A549 (cell line): ENCODE data around the gene ABCA2. TPM values are rescaled to one million over a fixed set of nuclear protein-coding genes. Genes with fewer than 3 reads are reported as not detected.

ENCODE experiments used
- ATAC-seq, 2 experiments: fragments of 200-7000 bp in 1 of 2; fragments of >200 bp in 1 of 2; cut with Nextera tagmentation in 1 of 2; cut with Tn5 transposase in 1 of 2; 3 replicates each; pipeline versions ENCODE4 v1.8.0 to v1.9.1; 2018 to 2020; ENCODE audit warnings: mild to moderate bottlenecking in 1 of 2, moderate library complexity in 1 of 2
- CTCF ChIA-PET: fragments of 300-600 bp; sonication (Branson Sonifier 250); formaldehyde crosslinking; extraction: SDS; loops from one replicate; lab custom pipeline; 2021; ENCODE audit warnings: antibody characterized with exemption, inconsistent platforms; lab: Yijun Ruan, JAX
- POLR2A ChIA-PET: fragments of 350-600 bp; formaldehyde crosslinking; extraction: SDS; loops from one replicate; lab custom pipeline; 2021; ENCODE audit warnings: antibody characterized with exemption, inconsistent platforms; lab: Yijun Ruan, JAX
- DNase-seq, 2 experiments: peaks; one replicate each; pipeline versions ENCODE4 v3.0.0 to v3.0.0-alpha.2; 2011 to 2016; ENCODE audit warnings: low read depth in 1 of 2, low spot score in 1 of 2
- FAIRE-seq: peaks from 2 replicates; lab custom pipeline; 2011; peaks lifted over from hg19 to GRCh38; lab: Jason Lieb, UNC
- H3K27ac ChIP-seq, 2 experiments: fragments of >200 bp; sonication (Bioruptor Twin); formaldehyde crosslinking; 3 replicates each; pipeline ENCODE4 v1.5.1; 2016 to 2017
- H3K4me1 ChIP-seq: fragments of >200 bp; sonication (Bioruptor Twin); formaldehyde crosslinking; 3 replicates; pipeline ENCODE4 v1.6.1; 2016
- H3K4me2 ChIP-seq: fragments of >200 bp; sonication (Bioruptor Twin); formaldehyde crosslinking; 3 replicates; pipeline ENCODE4 v1.6.1; 2016
- H3K4me3 ChIP-seq: fragments of >200 bp; sonication (Bioruptor Twin); formaldehyde crosslinking; 3 replicates; pipeline ENCODE4 v1.5.1; 2016
- H3K9me3 ChIP-seq: fragments of >200 bp; sonication (Bioruptor Twin); formaldehyde crosslinking; 3 replicates; pipeline ENCODE4 v1.6.1; 2016
- BCL3 ChIP-seq: fragments of >200 bp; sonication (Bioruptor Twin); formaldehyde crosslinking; IDR thresholded peaks from 3 replicates; pipeline ENCODE4 v1.6.1; 2016
- CBX8 ChIP-seq: fragments of 200-600 bp; sonication (generic); IDR thresholded peaks from 2 replicates; pipeline ENCODE4 v1.6.1; 2016
- CEBPB ChIP-seq, 2 experiments: fragments of >200 bp in 1 of 2; sonication (Bioruptor Twin) in 1 of 2; formaldehyde crosslinking in 1 of 2; IDR thresholded peaks; 2 replicates each; pipeline ENCODE4 v1.6.1; 2012 to 2016
- CHD4 ChIP-seq: fragments of 200-600 bp; sonication (generic); IDR thresholded peaks from 2 replicates; pipeline ENCODE4 v1.6.1; 2016; ENCODE audit warnings: antibody characterized with exemption, mild to moderate bottlenecking, borderline replicate concordance
- EHF ChIP-seq: fragments of 250-450 bp; sonication (Bioruptor Pico); IDR thresholded peaks from 2 replicates; pipeline ENCODE4 v1.5.0; 2020; ENCODE audit warnings: mild to moderate bottlenecking
- ELK1 ChIP-seq: fragments of 150-350 bp; IDR thresholded peaks from 2 replicates; pipeline ENCODE4 v1.6.1; 2014; ENCODE audit warnings: low read depth, mild to moderate bottlenecking, low read length
- FOSL2 ChIP-seq, 2 experiments: fragments of 450-650 bp in 1 of 2; fragments of >200 bp in 1 of 2; sonication (Bioruptor Twin) in 1 of 2; formaldehyde crosslinking; IDR thresholded peaks; 2 replicates each; pipeline versions ENCODE4 v1.5.0 to v1.6.1; 2016 to 2020; ENCODE audit warnings: mild to moderate bottlenecking in 1 of 2, moderate library complexity in 1 of 2
- FOXS1 ChIP-seq: fragments of 250-450 bp; sonication (Bioruptor Pico); IDR thresholded peaks from 2 replicates; pipeline ENCODE4 v1.5.0; 2020; ENCODE audit warnings: mild to moderate bottlenecking, moderate library complexity
- GATA3 ChIP-seq: IDR thresholded peaks from 2 replicates; pipeline ENCODE4 v1.6.1; 2012; ENCODE audit warnings: borderline replicate concordance
- HMGXB4 ChIP-seq: fragments of 250-450 bp; sonication (Bioruptor Pico); IDR thresholded peaks from 2 replicates; pipeline ENCODE4 v1.5.0; 2021; ENCODE audit warnings: mild to moderate bottlenecking, moderate library complexity, borderline replicate concordance
- HOXA7 ChIP-seq: fragments of 250-450 bp; sonication (Bioruptor Pico); IDR thresholded peaks from 2 replicates; pipeline ENCODE4 v1.5.0; 2020; ENCODE audit warnings: mild to moderate bottlenecking, moderate library complexity
- JUN ChIP-seq, 2 experiments: fragments of >200 bp; sonication (Bioruptor Twin); formaldehyde crosslinking; IDR thresholded peaks; 2 replicates in 1 of 2; 3 replicates in 1 of 2; pipeline ENCODE4 v1.6.1; 2016 to 2017
- KDM5A ChIP-seq: fragments of 200-600 bp; sonication (generic); IDR thresholded peaks from 2 replicates; pipeline ENCODE4 v1.6.1; 2016; ENCODE audit warnings: antibody characterized with exemption, mild to moderate bottlenecking
- MAZ ChIP-seq: fragments of 150-350 bp; IDR thresholded peaks from 2 replicates; pipeline ENCODE4 v1.6.1; 2014; ENCODE audit warnings: antibody characterized with exemption, low read depth, low read length, borderline replicate concordance
- MYC ChIP-seq: IDR thresholded peaks from 2 replicates; pipeline ENCODE4 v1.6.1; 2012; ENCODE audit warnings: mild to moderate bottlenecking, inconsistent platforms, low read length, improper control_type of control experiment, borderline replicate concordance
- NPAS2 ChIP-seq: fragments of 250-450 bp; sonication (Bioruptor Pico); IDR thresholded peaks from 2 replicates; pipeline ENCODE4 v1.8.0; 2022; ENCODE audit warnings: mild to moderate bottlenecking, moderate library complexity, borderline replicate concordance
- PHF8 ChIP-seq: fragments of 200-600 bp; sonication (generic); IDR thresholded peaks from 2 replicates; pipeline ENCODE4 v1.6.1; 2016; ENCODE audit warnings: low read depth, mild to moderate bottlenecking, antibody characterized with exemption, moderate library complexity, borderline replicate concordance
- RCOR1 ChIP-seq: fragments of 150-350 bp; IDR thresholded peaks from 2 replicates; pipeline ENCODE4 v1.6.1; 2014; ENCODE audit warnings: antibody characterized with exemption, low read length, low read depth
- ZFP36 ChIP-seq: fragments of 450-650 bp; IDR thresholded peaks from 2 replicates; pipeline ENCODE4 v1.6.1; 2014; ENCODE audit warnings: borderline replicate concordance; ENCODE audit not compliant: partially characterized antibody
- WGBS: methylation state at CpG from one replicate; pipeline ENCODE4 v1.1.6; 2017; ENCODE audit errors: missing lambda C conversion rate; 5-methylcytosine and 5-hydroxymethylcytosine counted together
- polyA plus RNA-seq, 4 experiments: library from polyadenylated mRNA; depleted of rRNA in 3 of 4; stranded (reverse); fragments of >200 nt; fragmentation: RNase III in 1 of 4; extraction: RNeasy Plus Mini Kit Qiagen cat#74134 plus additional on column Dnase treatment in 1 of 4; gene quantifications; 2 replicates in 3 of 4; 3 replicates in 1 of 4; pipeline ENCODE4 v1.2.3, GENCODE V29; 2011 to 2017
- TF ChIP-seq, protein P1 (sequence below): fragments of 200-600 bp; sonication (generic); IDR thresholded peaks from 2 replicates; pipeline ENCODE4 v1.6.1; 2016; ENCODE audit warnings: antibody characterized with exemption, mild to moderate bottlenecking, moderate library complexity

The ABCA2 gene
- polyA plus RNA-seq, 2 of the 4 experiments (the other 2 are of a cell fraction): 8.3 to 24.7 TPM

- Histone ChIP-seq H3K4me2 (no peak overlapping the region), H3K9me3 (no peaks in the 10 kb centered on the region), H3K4me1 (no peaks in the 10 kb centered on the region), H3K27ac (no peak overlapping the region), H3K4me3 (no peak overlapping the region)
- WGBS: 93% methylated on average over 21 of the region's 28 CpGs
- ChIA-PET POLR2A (no interaction called here), CTCF (interaction anchor here (0.8 to 7.6 kb wide), 5 partner anchors 13 to 51 kb away, joined by 3 to 62 read pairs (median 6); partner anchors contain the start of genes ABCA2, FUT7 and NPDC1)
- no peak for DNase-seq
- no peak for ATAC-seq
- no peak for FAIRE-seq
- no peak for TF ChIP-seq JUN (IDR thresholded peaks at IDR 0.05)
- no peak for TF ChIP-seq NPAS2 (CRISPR knock-in tag)
- TF ChIP-seq PHF8: no peak
- TF ChIP-seq HOXA7: no peak
Measured at GRCh38 chr9:137017071-137017470, 11.0 kb downstream of the ABCA2 start.

DNA sequence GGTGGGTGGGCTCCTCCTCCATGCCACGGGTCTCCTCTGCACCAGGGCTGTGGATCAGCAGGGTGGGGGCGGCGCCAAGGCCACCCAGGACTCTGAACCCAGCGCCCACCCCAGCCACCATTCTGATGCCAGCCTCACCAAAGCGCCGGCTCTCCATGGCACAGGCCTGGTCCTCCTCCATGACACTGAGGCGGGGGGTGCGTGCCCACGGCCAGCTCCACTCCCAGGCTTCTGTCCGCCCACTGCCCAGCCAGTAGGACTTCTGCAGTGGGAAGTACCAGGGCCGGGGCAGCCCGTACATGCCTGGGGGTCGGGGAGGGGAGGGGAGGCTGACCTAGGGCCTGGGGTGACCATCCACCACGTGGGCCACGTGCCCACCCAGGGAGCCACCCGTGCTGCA lies 11.6 kb downstream of the ABCA2 start:
- TF ChIP-seq HMGXB4 (CRISPR knock-in tag): no peak
- no peak for TF ChIP-seq CEBPB (IDR thresholded peaks at IDR 0.05)
- TF ChIP-seq FOSL2 (IDR thresholded peaks at IDR 0.05): no peak
- TF ChIP-seq FOSL2 (CRISPR knock-in tag; IDR thresholded peaks at IDR 0.05): no peak
- no peak for TF ChIP-seq NPAS2 (CRISPR knock-in tag)
- TF ChIP-seq, protein P1, sequence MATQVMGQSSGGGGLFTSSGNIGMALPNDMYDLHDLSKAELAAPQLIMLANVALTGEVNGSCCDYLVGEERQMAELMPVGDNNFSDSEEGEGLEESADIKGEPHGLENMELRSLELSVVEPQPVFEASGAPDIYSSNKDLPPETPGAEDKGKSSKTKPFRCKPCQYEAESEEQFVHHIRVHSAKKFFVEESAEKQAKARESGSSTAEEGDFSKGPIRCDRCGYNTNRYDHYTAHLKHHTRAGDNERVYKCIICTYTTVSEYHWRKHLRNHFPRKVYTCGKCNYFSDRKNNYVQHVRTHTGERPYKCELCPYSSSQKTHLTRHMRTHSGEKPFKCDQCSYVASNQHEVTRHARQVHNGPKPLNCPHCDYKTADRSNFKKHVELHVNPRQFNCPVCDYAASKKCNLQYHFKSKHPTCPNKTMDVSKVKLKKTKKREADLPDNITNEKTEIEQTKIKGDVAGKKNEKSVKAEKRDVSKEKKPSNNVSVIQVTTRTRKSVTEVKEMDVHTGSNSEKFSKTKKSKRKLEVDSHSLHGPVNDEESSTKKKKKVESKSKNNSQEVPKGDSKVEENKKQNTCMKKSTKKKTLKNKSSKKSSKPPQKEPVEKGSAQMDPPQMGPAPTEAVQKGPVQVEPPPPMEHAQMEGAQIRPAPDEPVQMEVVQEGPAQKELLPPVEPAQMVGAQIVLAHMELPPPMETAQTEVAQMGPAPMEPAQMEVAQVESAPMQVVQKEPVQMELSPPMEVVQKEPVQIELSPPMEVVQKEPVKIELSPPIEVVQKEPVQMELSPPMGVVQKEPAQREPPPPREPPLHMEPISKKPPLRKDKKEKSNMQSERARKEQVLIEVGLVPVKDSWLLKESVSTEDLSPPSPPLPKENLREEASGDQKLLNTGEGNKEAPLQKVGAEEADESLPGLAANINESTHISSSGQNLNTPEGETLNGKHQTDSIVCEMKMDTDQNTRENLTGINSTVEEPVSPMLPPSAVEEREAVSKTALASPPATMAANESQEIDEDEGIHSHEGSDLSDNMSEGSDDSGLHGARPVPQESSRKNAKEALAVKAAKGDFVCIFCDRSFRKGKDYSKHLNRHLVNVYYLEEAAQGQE: no peak
- TF ChIP-seq ELK1: no peak
- TF ChIP-seq BCL3: no peak
- no peak for TF ChIP-seq MYC
- no peak for TF ChIP-seq RCOR1
- TF ChIP-seq, all 56 proteins: peak for 0
- DNase-seq: no peak
- WGBS: 86% methylated on average over 1 of the region's 16 CpGs
- no peak for ATAC-seq
- no peak overlapping the region for H3K4me2 ChIP-seq
- no peaks in the 10 kb centered on the region for H3K9me3 ChIP-seq
- ChIA-PET POLR2A (no interaction called here), CTCF (interaction anchor here (0.8 to 7.6 kb wide), 6 partner anchors 13 to 51 kb away, joined by 3 to 62 read pairs (median 6); partner anchors contain the start of genes ABCA2, FUT7 and NPDC1)
- H3K4me3 ChIP-seq: no peak overlapping the region
- no peak for FAIRE-seq
- H3K27ac ChIP-seq: no peak overlapping the region
- H3K4me1 ChIP-seq: no peaks in the 10 kb centered on the region

- Histone ChIP-seq H3K27ac (no peak overlapping the region), H3K9me3 (no peaks in the 10 kb centered on the region), H3K4me2 (no peak overlapping the region), H3K4me3 (no peak overlapping the region), H3K4me1 (no peaks in the 10 kb centered on the region)
- ATAC-seq (no peak), FAIRE-seq (no peak), DNase-seq (no peak)
- ChIA-PET POLR2A (no interaction called here), CTCF (interaction anchor here (1.1 to 7.6 kb wide), 5 partner anchors 13 to 51 kb away, joined by 3 to 62 read pairs (median 8); partner anchors contain the start of genes ABCA2 and FUT7)
- WGBS: 91% methylated on average over 15 of the region's 21 CpGs
- TF ChIP-seq HMGXB4 (CRISPR knock-in tag): no peak
- no peak for TF ChIP-seq CBX8
- no peak for TF ChIP-seq PHF8
- no peak for TF ChIP-seq CHD4
- no peak for TF ChIP-seq GATA3
- no peak for TF ChIP-seq KDM5A
- no peak for TF ChIP-seq MAZ
- TF ChIP-seq ZFP36: no peak
- no peak for TF ChIP-seq JUN (IDR thresholded peaks at IDR 0.05)
- no peak for TF ChIP-seq FOXS1 (CRISPR knock-in tag)
- TF ChIP-seq EHF (CRISPR knock-in tag): no peak
- no peak for TF ChIP-seq BCL3
Measured at GRCh38 chr9:137015976-137016375, 12.1 kb downstream of the ABCA2 start.
